Endothelial cell of umbilical vein (primary cell): ENCODE measurements around the gene RESP18. TPM values are rescaled to one million over a fixed set of nuclear protein-coding genes. Genes with fewer than 3 reads are reported as not detected.

Source experiments
- BruUV-seq: library from RNA; stranded (reverse); fragments of 400-500 nt; replicated peaks from 2 replicates; lab custom pipeline; 2021; lab: Mats Ljungman, UMichigan
- CTCF ChIA-PET: fragments of 300-600, 350-600 bp; sonication (Branson Sonifier 250); formaldehyde crosslinking; loops from one replicate; lab custom pipeline; 2021; ENCODE audit warnings: antibody characterized with exemption, inconsistent platforms; lab: Charles Lee
- POLR2A ChIA-PET: fragments of 300-600, 350-600 bp; sonication (Branson Sonifier 250); formaldehyde crosslinking; loops from one replicate; lab custom pipeline; 2021; ENCODE audit warnings: antibody characterized with exemption, inconsistent platforms; lab: Charles Lee
- DNase-seq: peaks from one replicate; pipeline ENCODE4 v3.0.0-alpha.2; 2011; ENCODE audit warnings: low read depth, low spot score
- FAIRE-seq: peaks from 2 replicates; lab custom pipeline; 2011; peaks lifted over from hg19 to GRCh38; lab: Jason Lieb, UNC
- H2AFZ ChIP-seq: 2 replicates; pipeline ENCODE4 v1.6.0; 2012; ENCODE audit warnings: low read depth, low read length, control low read depth, inconsistent platforms
- H3K27ac ChIP-seq: 2 replicates; pipeline ENCODE4 v1.5.1; 2011; ENCODE audit warnings: low read depth, mild to moderate bottlenecking, control low read depth, low read length, moderate library complexity; ENCODE audit not compliant: insufficient read depth
- H3K27me3 ChIP-seq, 2 experiments: 2 replicates each; pipeline versions ENCODE4 v1.6.0 to v1.6.1; 2011; ENCODE audit warnings: low read length in 2 of 2, mixed read lengths in 1 of 2; ENCODE audit not compliant: control insufficient read depth in 2 of 2, insufficient read depth in 2 of 2
- H3K36me3 ChIP-seq, 2 experiments: 2 replicates in 1 of 2; 3 replicates in 1 of 2; pipeline ENCODE4 v1.5.1; 2011; ENCODE audit warnings: low read length in 2 of 2, mild to moderate bottlenecking in 1 of 2, moderate library complexity in 1 of 2; ENCODE audit not compliant: control insufficient read depth in 2 of 2, insufficient read depth in 2 of 2; ENCODE audit errors: extremely low read depth in 1 of 2
- H3K4me1 ChIP-seq: 3 replicates; pipeline ENCODE4 v1.5.1; 2011; ENCODE audit warnings: mild to moderate bottlenecking, low read length; ENCODE audit not compliant: control insufficient read depth, insufficient read depth; ENCODE audit errors: extremely low read depth
- H3K4me2 ChIP-seq: 2 replicates; pipeline ENCODE4 v1.6.1; 2011; ENCODE audit warnings: low read length, control low read depth, mixed read lengths; ENCODE audit not compliant: insufficient read depth
- H3K4me3 ChIP-seq, 3 experiments: fragments of 200-600 bp in 1 of 3; sonication (generic), shearing (Covaris generic) in 1 of 3; replicated peaks in 1 of 3; 2 replicates each; pipeline ENCODE4 v1.5.1; 2011 to 2016; ENCODE audit warnings: control low read depth in 3 of 3, low read length in 3 of 3, mild to moderate bottlenecking in 2 of 3, inconsistent platforms in 1 of 3, low read depth in 1 of 3, moderate library complexity in 1 of 3; ENCODE audit not compliant: insufficient read depth in 1 of 3
- H3K79me2 ChIP-seq: 2 replicates; pipeline ENCODE4 v1.6.0; 2012; ENCODE audit warnings: low read length, inconsistent platforms; ENCODE audit not compliant: control insufficient read depth, insufficient read depth
- H3K9ac ChIP-seq: replicated peaks from 2 replicates; pipeline ENCODE3; 2011; ENCODE audit warnings: low read length, control low read depth; ENCODE audit not compliant: insufficient read depth; ENCODE audit errors: extremely low read depth
- H3K9me1 ChIP-seq: replicated peaks from 3 replicates; pipeline ENCODE4 v1.6.0; 2011; ENCODE audit warnings: mild to moderate bottlenecking, low read length; ENCODE audit not compliant: control insufficient read depth, insufficient read depth; ENCODE audit errors: extremely low read depth
- H3K9me3 ChIP-seq: replicated peaks from 2 replicates; pipeline ENCODE4 v1.5.1; 2012; ENCODE audit warnings: low read length, inconsistent platforms; ENCODE audit not compliant: control insufficient read depth, insufficient read depth
- H4K20me1 ChIP-seq: replicated peaks from 2 replicates; pipeline ENCODE3; 2011; ENCODE audit warnings: mild to moderate bottlenecking, low read length; ENCODE audit not compliant: control insufficient read depth, insufficient read depth; ENCODE audit errors: extremely low read depth
- EZH2 ChIP-seq: IDR thresholded peaks from 2 replicates; pipeline ENCODE4 v1.6.1; 2012; ENCODE audit warnings: borderline replicate concordance, low read depth, mild to moderate bottlenecking, moderate library complexity, low read length, inconsistent platforms; ENCODE audit not compliant: severe bottlenecking
- MAX ChIP-seq: IDR thresholded peaks from 2 replicates; pipeline ENCODE4 v1.6.1; 2011; ENCODE audit not compliant: insufficient read depth, insufficient read length
- POLR2A ChIP-seq: IDR thresholded peaks from 2 replicates; pipeline ENCODE4 v1.6.1; 2012; ENCODE audit warnings: low read depth, mild to moderate bottlenecking, control low read depth, low read length
- POLR2AphosphoS5 ChIP-seq: IDR thresholded peaks from 2 replicates; pipeline ENCODE4 v1.6.1; 2012; ENCODE audit warnings: low read depth, mild to moderate bottlenecking, control low read depth, low read length, moderate library complexity; ENCODE audit not compliant: insufficient read depth
- dilution Hi-C: fragments of 300-500 bp; cut with MboI; formaldehyde crosslinking; loops from one replicate; pipeline ENCODE4 v1.15.0; 2019; ENCODE audit warnings: low sequenced_read_pairs; ENCODE audit not compliant: extremely low pct_ligation_motif_present
- intact Hi-C: fragments of 100-400 bp; cut with micrococcal nuclease; formaldehyde crosslinking; loops from one replicate; pipeline ENCODE4 v1.10.0; 2022
- polyA plus RNA-seq, 4 experiments: library from polyadenylated mRNA; depleted of rRNA in 3 of 4; stranded (reverse) in 3 of 4; unstranded in 1 of 4; fragments of >200 nt; gene quantifications; 2 replicates each; pipeline versions ENCODE4 v1.2.1 to v1.2.3, GENCODE V29; 2011 to 2012; ENCODE audit warnings: missing spikeins in 1 of 4
- total RNA-seq: library from RNA; stranded (reverse); gene quantifications from 2 replicates; pipeline ENCODE4 v1.2.3, GENCODE V29; 2021
- TF ChIP-seq, protein P1 (sequence below), 2 donors: IDR thresholded peaks; 1 replicate in 1 of 2; 2 replicates in 1 of 2; pipeline ENCODE4 v1.5.1; 2011; ENCODE audit warnings: low read length in 2 of 2, mild to moderate bottlenecking in 2 of 2, moderate library complexity in 2 of 2, control low read depth in 1 of 2, inconsistent platforms in 1 of 2, low read depth in 1 of 2; ENCODE audit not compliant: insufficient read depth in 1 of 2; ENCODE audit errors: extremely low read depth in 1 of 2

RESP18 gene
- total and polyA plus RNA-seq, 2 donors (not counting 3 experiments of a cell fraction or from before 2014, with no cell fraction given) = not detected

- intact Hi-C loops (no loop called here), dilution Hi-C loops (no loop called here)
- no TSS peak for BruUV-seq
- Histone ChIP-seq H3K9me3 (no peaks in the 10 kb centered on the region), H3K9ac (no peak overlapping the region), H3K4me3 (no peak overlapping the region), H3K4me1 (peaks cover 4% of the 10 kb centered on the region), H3K27ac (no peak overlapping the region), H2AFZ (no peak overlapping the region), H3K27me3 (peaks cover 0 to 1% of the 10 kb centered on the region in 2 experiments), H3K9me1 (no peaks in the 10 kb centered on the region), H3K36me3 (peaks cover 0 to 5% of the 10 kb centered on the region in 2 experiments), H4K20me1 (no peaks in the 10 kb centered on the region), H3K4me2 (no peak overlapping the region), H3K79me2 (no peaks in the 10 kb centered on the region)
- ChIA-PET CTCF (interaction anchor here (11.2 kb wide), 1 partner anchor 8 kb away, joined by 253 read pairs; the partner anchor contains the start of gene DNAJB2), POLR2A (no interaction called here)
- FAIRE-seq (no peak), DNase-seq (peak; percentile 73)
- TF ChIP-seq EZH2 = no peak
- TF ChIP-seq, protein P1, sequence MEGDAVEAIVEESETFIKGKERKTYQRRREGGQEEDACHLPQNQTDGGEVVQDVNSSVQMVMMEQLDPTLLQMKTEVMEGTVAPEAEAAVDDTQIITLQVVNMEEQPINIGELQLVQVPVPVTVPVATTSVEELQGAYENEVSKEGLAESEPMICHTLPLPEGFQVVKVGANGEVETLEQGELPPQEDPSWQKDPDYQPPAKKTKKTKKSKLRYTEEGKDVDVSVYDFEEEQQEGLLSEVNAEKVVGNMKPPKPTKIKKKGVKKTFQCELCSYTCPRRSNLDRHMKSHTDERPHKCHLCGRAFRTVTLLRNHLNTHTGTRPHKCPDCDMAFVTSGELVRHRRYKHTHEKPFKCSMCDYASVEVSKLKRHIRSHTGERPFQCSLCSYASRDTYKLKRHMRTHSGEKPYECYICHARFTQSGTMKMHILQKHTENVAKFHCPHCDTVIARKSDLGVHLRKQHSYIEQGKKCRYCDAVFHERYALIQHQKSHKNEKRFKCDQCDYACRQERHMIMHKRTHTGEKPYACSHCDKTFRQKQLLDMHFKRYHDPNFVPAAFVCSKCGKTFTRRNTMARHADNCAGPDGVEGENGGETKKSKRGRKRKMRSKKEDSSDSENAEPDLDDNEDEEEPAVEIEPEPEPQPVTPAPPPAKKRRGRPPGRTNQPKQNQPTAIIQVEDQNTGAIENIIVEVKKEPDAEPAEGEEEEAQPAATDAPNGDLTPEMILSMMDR (IDR thresholded peaks at IDR 0.05; ENCODE audit: extremely low read depth in 1 of 2, insufficient read depth in 1 of 2, low read depth in 1 of 2, low read length in 2 of 2) = no peak
- TF ChIP-seq MAX = no peak
- no peak for TF ChIP-seq POLR2AphosphoS5
- no peak for TF ChIP-seq POLR2A
Measured at GRCh38 chr2:219289537-219290361, 42.8 kb downstream of the RESP18 start.
